Measurements from ENCODE around the gene UGT3A1. TPM values are rescaled to one million over a fixed set of nuclear protein-coding genes. Genes with fewer than 3 reads are reported as not detected.

The UGT3A1 gene
- total and polyA plus RNA-seq, 10 of the 15 experiments (the other 5 are each of a cell fraction or from before 2014, with no cell fraction given) = not detected

GRCh38 chr5:35947085-35947484 is 44.1 kb downstream of the UGT3A1 start (continued):
- TF ChIP-seq RFX5 (IDR thresholded peaks at IDR 0.05; ENCODE audit: low read depth, low read length) (no peak), CREB1 (IDR thresholded peaks at IDR 0.05; ENCODE audit: low read depth) (no peak), SMC3 (IDR thresholded peaks at IDR 0.05; ENCODE audit: borderline replicate concordance, low read length) (no peak)

GRCh38 chr5:35939639-35940038 is 51.6 kb downstream of the UGT3A1 start:
- no TSS peak for BruUV-seq (replicated peaks)

More at GRCh38 chr5:35939639-35940038, 51.6 kb downstream of the UGT3A1 start:
- H3K27me3 ChIP-seq (replicated peaks in 1 of 2; ENCODE audit: control insufficient read depth in 2 of 2, insufficient read depth in 2 of 2, low read length in 1 of 2) = no peaks in the 10 kb centered on the region; a peak in 1 of 4 replicates
- intact Hi-C loops (cut with micrococcal nuclease; ENCODE audit: unreplicated experiment) = no loop called here
- H3K4me1 ChIP-seq (ENCODE audit: control insufficient read depth, insufficient read depth, low read length) = no peaks in the 10 kb centered on the region
- WGBS (ENCODE audit: insufficient coverage, insufficient replicate concordance, low lambda C conversion rate, missing lambda C conversion rate) = 26% methylated on average over 3 of the region's 3 CpGs
- no peak for FAIRE-seq
- no peaks in the 10 kb centered on the region for H3K36me3 ChIP-seq (ENCODE audit: control insufficient read depth in 2 of 2, insufficient read depth in 2 of 2, low read length in 1 of 2)
- H3K27ac ChIP-seq (ENCODE audit: control insufficient read depth, insufficient read depth) = no peak overlapping the region
- ChIA-PET POLR2A (no interaction called here), SMC1A (ENCODE audit: uncharacterized antibody, unreplicated experiment) (no interaction called here), RAD21 (ENCODE audit: unreplicated experiment) (no interaction called here), CTCF (interaction anchor here (0.7 to 1.0 kb wide), 2 partner anchors 25 to 133 kb away, joined by 3 read pairs; no protein-coding TSS in a partner anchor)
- TF ChIP-seq CTCF (IDR thresholded peaks at IDR 0.05 in 2 of 3, conservative IDR thresholded peaks at IDR 0.05 in 1 of 3; ENCODE audit: control insufficient read depth in 2 of 3, extremely low read depth in 1 of 3, insufficient read depth in 1 of 3, low read depth in 3 of 3, low read length in 3 of 3) (peak in 1 of 3 experiments; percentile 9; a peak in 1 of 6 replicates), ESRRA (IDR thresholded peaks at IDR 0.05; ENCODE audit: low read length) (no peak)
- H2AFZ ChIP-seq (ENCODE audit: control insufficient read depth, low read depth, low read length) = no peak overlapping the region
- in situ Hi-C loops (cut with MboI) = no loop called here
- H3K9ac ChIP-seq (ENCODE audit: control insufficient read depth, insufficient read depth, low read length) = no peak overlapping the region
- H3K4me3 ChIP-seq = no peak overlapping the region
- no peaks in the 10 kb centered on the region for H3K79me2 ChIP-seq (ENCODE audit: control insufficient read depth, insufficient read depth, low read length)
- no peaks in the 10 kb centered on the region for H3K9me3 ChIP-seq (replicated peaks; ENCODE audit: control insufficient read depth, insufficient read depth, low read length)
- no peak overlapping the region for H3K4me2 ChIP-seq (ENCODE audit: control insufficient read depth, insufficient read depth)
- no peak for ATAC-seq
- no peaks in the 10 kb centered on the region for H4K20me1 ChIP-seq (ENCODE audit: control insufficient read depth, insufficient read depth)
- no peak for DNase-seq (ENCODE audit: low read depth, low spot score)
